HG02970 (cell line): ENCODE measurements around the gene NTN3.
A peak's percentile ranks its signal among the peaks of the same experiment; 100 is the strongest.

Experiments
- ATAC-seq: cut with Tn5 transposase; IDR thresholded peaks from one replicate; pipeline ENCODE4 v1.9.1; 2021; ENCODE audit warnings: mild to moderate bottlenecking, moderate library complexity, moderate number of reproducible peaks; ENCODE audit not compliant: unreplicated experiment, low FRiP score

Gene NTN3

DNA sequence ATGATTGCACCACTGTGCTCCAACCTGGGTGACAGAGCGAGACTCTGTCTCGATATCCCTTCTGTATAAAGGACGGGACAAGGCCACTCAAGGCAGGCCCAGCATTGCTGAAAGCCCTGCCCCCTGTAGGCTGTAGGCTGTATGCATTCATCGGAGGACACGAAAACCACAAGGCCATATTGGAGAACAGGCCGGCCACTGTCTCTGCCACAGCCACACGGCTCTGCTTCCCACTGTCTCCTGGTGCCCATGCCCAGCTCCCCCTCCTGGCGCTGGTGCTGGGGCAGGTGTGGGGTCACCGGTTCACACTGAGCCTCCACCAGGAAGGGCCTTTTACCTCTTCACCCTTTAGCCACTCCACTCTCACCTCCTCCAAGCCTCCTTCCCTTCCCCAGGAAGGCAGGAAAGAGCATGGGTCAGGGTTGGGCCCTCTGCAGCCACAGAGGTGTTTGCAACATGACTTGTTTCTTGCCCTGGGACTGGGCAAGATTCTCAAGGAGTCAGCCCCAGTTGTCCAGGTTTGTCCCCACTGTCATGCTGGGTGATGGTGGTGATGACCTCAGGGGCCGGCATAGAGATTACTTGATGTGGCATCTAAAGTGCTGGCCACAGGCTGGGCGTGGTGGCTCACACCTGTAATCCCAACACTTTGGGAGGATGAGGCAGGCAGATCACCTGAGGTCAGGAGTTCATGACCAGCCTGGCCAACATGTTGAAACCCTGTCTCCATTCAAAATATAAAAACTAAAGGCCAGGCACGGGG lies 5.3 kb upstream of the NTN3 start:
- ATAC-seq, result no peak

GRCh38 chr16:2466667-2467527 lies 4.2 kb upstream of the NTN3 start:
- no peak for ATAC-seq

DNA sequence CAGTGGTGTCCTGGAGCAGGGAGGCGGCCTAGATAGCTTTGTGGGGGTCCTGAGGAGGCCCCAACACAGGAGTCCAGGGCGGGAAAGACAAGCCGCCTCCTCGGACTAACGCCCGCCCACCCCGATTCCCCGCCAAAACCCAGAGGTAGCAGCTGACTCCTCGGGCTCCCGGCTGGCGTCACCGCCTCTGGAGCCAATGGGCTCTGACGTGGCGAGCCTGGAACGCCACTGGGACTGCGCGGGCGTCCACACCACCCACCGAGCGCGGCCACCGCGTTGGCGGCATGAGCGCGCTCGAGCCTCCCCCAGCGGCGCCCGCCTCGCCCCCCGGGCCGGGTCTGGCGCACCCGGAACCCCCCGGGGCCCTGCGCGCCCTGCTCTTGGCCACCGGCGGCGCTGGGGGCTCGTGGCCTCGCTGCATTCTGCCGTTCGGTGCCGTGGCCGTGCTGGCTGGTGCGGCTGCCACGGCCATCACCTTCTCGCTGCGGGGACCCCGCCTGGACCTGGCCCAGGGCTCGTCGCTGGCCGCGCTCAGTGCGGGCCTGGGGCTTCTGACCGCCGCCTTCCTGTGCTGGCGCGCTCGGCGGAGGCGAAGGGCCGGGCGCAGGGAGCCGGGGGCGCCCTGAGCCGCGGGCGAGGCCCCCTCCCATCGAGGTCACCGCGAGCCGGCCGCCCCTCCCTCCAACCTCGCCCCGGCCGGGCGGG lies 3.4 kb upstream of the NTN3 start:
- no peak for ATAC-seq

DNA sequence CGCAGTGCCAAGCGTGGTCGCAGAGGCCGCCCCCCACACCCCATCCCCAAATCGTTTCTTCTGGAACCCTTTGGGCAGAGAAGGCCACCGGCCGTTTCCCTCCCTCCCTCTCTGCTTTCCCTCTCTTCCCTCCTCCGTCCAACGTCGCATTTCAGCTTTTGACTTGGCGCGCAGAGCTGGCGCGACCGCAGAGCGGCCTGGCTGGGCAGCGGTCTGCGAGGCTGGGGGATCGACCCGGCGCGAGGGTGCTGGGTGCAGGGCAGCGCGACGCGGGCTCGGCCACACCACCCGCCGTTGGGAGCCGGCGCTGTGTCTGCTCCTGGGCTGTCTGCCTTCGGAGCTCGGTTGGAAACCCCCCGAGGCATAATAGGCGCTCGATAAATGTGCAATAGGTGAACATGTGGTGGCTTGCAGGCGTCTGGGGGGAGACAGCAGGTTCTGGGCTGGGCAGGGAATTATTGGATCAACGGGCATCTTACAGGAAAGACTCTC lies 2.8 kb upstream of the NTN3 start:
- no peak for ATAC-seq

DNA sequence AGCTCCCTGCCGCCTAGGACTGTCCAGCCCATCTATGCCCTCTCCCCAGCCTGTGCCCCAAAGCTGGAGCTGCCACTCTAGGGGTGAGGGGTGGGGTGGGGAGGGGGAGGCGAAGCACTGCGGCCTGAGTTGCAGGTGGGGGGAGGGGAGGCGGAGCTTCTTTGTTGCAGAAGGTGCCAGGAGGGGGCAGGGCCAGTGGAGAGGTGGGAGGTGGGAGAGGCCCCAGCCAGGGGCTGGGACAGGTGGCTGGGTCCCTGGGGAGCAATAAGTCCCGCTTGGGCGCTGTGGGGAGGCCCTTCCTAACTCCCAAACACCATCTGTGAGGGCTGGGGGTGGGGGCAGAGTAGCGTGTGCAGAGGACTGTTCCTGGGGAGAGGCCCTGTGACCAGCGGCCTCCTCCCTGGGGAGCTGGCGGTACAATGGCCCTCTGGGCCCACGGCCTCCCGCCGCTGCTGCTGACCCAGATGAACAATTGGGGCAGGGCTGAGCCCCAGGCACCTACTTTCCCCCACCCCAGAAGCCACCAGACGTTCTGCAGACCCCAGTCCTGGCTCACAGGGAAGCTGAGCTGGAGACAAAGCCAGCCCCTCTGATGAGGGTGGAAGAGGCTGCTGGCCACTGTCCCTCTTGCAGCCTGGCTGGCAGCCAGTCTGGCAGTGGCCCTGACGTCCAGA lies 2.2 kb upstream of the NTN3 start:
- ATAC-seq, result no peak

- no peak for ATAC-seq
Measured at GRCh38 chr16:2469399-2470233, 1.5 kb upstream of the NTN3 start.

GRCh38 chr16:2470234-2470601 lies 879 bp upstream of the NTN3 start:
- no peak for ATAC-seq

- ATAC-seq, result no peak
Measured at GRCh38 chr16:2470603-2471015, 488 bp upstream of the NTN3 start.

- ATAC-seq, result no peak
Measured at GRCh38 chr16:2471653-2472487, 773 bp downstream of the NTN3 start.

DNA sequence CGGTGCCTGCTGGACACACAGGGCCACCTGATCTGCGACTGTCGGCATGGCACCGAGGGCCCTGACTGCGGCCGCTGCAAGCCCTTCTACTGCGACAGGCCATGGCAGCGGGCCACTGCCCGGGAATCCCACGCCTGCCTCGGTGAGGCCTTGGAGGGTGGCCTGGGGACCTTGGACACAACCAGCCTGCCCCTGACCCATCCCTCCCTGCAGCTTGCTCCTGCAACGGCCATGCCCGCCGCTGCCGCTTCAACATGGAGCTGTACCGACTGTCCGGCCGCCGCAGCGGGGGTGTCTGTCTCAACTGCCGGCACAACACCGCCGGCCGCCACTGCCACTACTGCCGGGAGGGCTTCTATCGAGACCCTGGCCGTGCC lies 1.4 kb downstream of the NTN3 start:
- no peak for ATAC-seq

- ATAC-seq, result no peak
Measured at GRCh38 chr16:2472885-2473445, 1.9 kb downstream of the NTN3 start.

- no peak for ATAC-seq
Measured at GRCh38 chr16:2473446-2473926, 2.4 kb downstream of the NTN3 start.

- no peak for ATAC-seq
Measured at GRCh38 chr16:2473999-2474876, 3.1 kb downstream of the NTN3 start.

- ATAC-seq, result peak; percentile 67
Measured at GRCh38 chr16:2474877-2475412, 3.8 kb downstream of the NTN3 start, which contains the start of gene TBC1D24. TBC1D24 (plus strand) TSS chr16:2475127; CDS start chr16:2496149, 21,022 bp downstream.

- ATAC-seq, result peak; percentile 1
Measured at GRCh38 chr16:2475413-2476344, 4.6 kb downstream of the NTN3 start.

GRCh38 chr16:2476345-2476720 lies 5.2 kb downstream of the NTN3 start:
- ATAC-seq, result no peak
